Spinal cord (tissue), 10 donors: Measurements from ENCODE around the gene FYN. TPM values are rescaled to one million over a fixed set of nuclear protein-coding genes. Genes with fewer than 3 reads are reported as not detected.

Experiments
- DNase-seq, 6 donors: peaks; one replicate each; pipeline versions ENCODE4 v3.0.0 to v3.0.0-alpha.2; 2013 to 2015; ENCODE audit warnings: low spot score in 6 of 6, low read depth in 4 of 6
- H3K27ac ChIP-seq: one replicate; pipeline ENCODE4 v1.5.1; 2013; ENCODE audit warnings: low read depth, low read length, control low read depth
- H3K27me3 ChIP-seq: one replicate; pipeline ENCODE4 v1.6.1; 2013; ENCODE audit warnings: low read length; ENCODE audit not compliant: control insufficient read depth, insufficient read depth
- H3K36me3 ChIP-seq: one replicate; pipeline ENCODE4 v1.6.1; 2013; ENCODE audit warnings: low read length; ENCODE audit not compliant: control insufficient read depth, insufficient read depth
- H3K4me1 ChIP-seq: one replicate; pipeline ENCODE4 v1.6.1; 2013; ENCODE audit warnings: low read length; ENCODE audit not compliant: control insufficient read depth, insufficient read depth
- H3K4me3 ChIP-seq: one replicate; pipeline ENCODE4 v1.5.1; 2013; ENCODE audit warnings: low read depth, low read length, control low read depth
- H3K9me3 ChIP-seq: one replicate; pipeline ENCODE4 v1.6.1; 2013; ENCODE audit warnings: low read length; ENCODE audit not compliant: control insufficient read depth, insufficient read depth
- WGBS: methylation state at CpG from one replicate; pipeline ENCODE4 v1.1.5; 2013; ENCODE audit warnings: missing lambda C conversion rate; ENCODE audit not compliant: insufficient coverage; 5-methylcytosine and 5-hydroxymethylcytosine counted together
- polyA plus RNA-seq, 2 donors: library from polyadenylated mRNA; unstranded; fragments of 120-200 nt; gene quantifications; one replicate each; pipeline ENCODE4 v1.2.1, GENCODE V29; 2013; ENCODE audit not compliant: insufficient read length in 2 of 2
- total RNA-seq, 2 donors: library from RNA; depleted of rRNA in 1 of 2; stranded (reverse); fragments of 120-200 nt in 1 of 2; fragments of >200 nt in 1 of 2; gene quantifications; one replicate each; pipeline versions ENCODE4 v1.2.3 to v1.2.4, GENCODE V29; 2013 to 2014
- donor health status: healthy.

Gene FYN
- total and polyA plus RNA-seq, 4 donors: 273 to 730 (median 476) TPM

- DNase-seq: peak in 1 of 6 donors; percentile 77
- Histone ChIP-seq H3K36me3 (peaks cover 22% of the 10 kb centered on the region), H3K4me3 (no peak overlapping the region), H3K4me1 (peaks cover 35% of the 10 kb centered on the region), H3K27me3 (no peaks in the 10 kb centered on the region), H3K27ac (peak overlapping the region; percentile 25), H3K9me3 (no peaks in the 10 kb centered on the region)
- 70% methylated on average over 5 of the region's 10 CpGs for WGBS
These were observed 158.6 kb downstream of the FYN start for GRCh38 chr6:111714416-111715270.

GRCh38 chr6:111713811-111714210 lies 159.4 kb downstream of the FYN start:
- no peaks in the 10 kb centered on the region for H3K9me3 ChIP-seq
- WGBS: no CpG with 5 or more reads among the region's 4 CpGs
- H3K27ac ChIP-seq: peak overlapping the region; percentile 25
- no peak for DNase-seq
- peaks cover 22% of the 10 kb centered on the region for H3K36me3 ChIP-seq
- H3K4me3 ChIP-seq: no peak overlapping the region
- no peaks in the 10 kb centered on the region for H3K27me3 ChIP-seq
- peaks cover 37% of the 10 kb centered on the region for H3K4me1 ChIP-seq

- WGBS: no CpG with 5 or more reads among the region's 2 CpGs
- H3K27ac ChIP-seq: peak overlapping the region; percentile 25
- peaks cover 27% of the 10 kb centered on the region for H3K36me3 ChIP-seq
- no peaks in the 10 kb centered on the region for H3K9me3 ChIP-seq
- no peak for DNase-seq
- no peak overlapping the region for H3K4me3 ChIP-seq
- H3K4me1 ChIP-seq: peaks cover 41% of the 10 kb centered on the region
- no peaks in the 10 kb centered on the region for H3K27me3 ChIP-seq
These were observed 160.0 kb downstream of the FYN start for GRCh38 chr6:111713236-111713635.

DNA sequence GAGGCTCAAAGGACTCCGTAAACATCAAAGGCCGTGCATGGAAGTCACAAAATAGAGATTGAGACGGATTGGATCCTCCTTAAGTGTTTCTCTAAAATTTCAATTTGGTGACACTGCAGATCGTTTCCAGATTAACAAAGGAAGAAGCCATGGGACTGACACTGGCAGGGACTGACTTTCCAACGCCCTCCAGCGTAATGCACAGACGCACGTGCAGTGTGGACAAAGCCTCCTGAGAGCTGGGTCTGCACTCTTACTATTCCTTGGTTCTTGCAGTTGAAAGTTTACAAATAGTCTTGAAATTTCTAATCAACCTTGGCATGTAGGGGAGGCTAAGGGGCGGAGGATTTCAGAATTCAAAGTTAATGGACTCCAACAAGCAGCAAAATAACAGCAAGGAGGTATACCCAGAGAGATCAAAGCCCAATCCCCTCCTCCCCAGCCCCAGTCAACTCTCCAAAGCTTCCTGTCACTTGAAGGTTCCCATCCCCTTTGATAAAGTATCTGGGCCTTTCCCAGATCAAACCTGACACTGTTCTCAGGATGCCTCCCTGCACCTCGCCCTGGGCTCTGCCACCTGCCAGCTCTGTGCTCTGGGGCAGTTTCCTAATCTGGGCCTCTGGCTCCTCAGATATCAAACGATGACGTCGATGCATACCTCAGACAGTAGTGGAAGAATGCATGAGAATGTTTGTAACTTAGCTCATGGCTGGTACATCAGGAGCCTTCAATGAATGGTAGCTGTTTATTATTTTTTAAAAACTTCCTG lies 161.1 kb downstream of the FYN start:
- Histone ChIP-seq H3K27ac (peak overlapping the region; percentile 79), H3K4me3 (no peak overlapping the region), H3K27me3 (no peaks in the 10 kb centered on the region), H3K36me3 (peaks cover 21% of the 10 kb centered on the region), H3K9me3 (no peaks in the 10 kb centered on the region), H3K4me1 (peaks cover 41% of the 10 kb centered on the region)
- peak in 1 of 6 donors; percentile 70 for DNase-seq
- 39% methylated on average over 10 of the region's 13 CpGs for WGBS

DNA sequence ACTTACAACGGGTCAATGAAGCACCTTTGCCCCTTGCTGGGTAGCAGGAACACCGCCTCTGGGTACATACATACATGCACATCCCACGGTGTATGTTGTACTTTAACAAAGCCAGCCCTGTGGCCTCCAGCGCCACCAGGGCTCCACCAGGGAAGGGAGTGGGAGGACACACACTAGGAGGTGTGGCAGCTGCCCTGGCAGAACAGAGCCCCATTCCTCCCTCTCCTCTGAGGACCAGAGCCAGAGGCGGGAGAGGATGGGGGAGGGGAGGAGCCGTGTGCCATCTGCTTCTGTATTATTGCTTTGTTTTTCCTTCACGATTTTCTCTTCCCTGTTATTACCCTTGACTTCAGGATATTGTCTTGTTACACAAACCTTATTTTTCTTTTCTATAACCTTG lies 161.8 kb downstream of the FYN start:
- no CpG with 5 or more reads among the region's 7 CpGs for WGBS
- Histone ChIP-seq H3K27me3 (no peaks in the 10 kb centered on the region), H3K4me3 (no peak overlapping the region), H3K4me1 (peaks cover 41% of the 10 kb centered on the region), H3K9me3 (no peaks in the 10 kb centered on the region), H3K36me3 (peaks cover 21% of the 10 kb centered on the region), H3K27ac (peak overlapping the region; percentile 79)
- peak in 2 of 6 donors; percentile 89 to 90 for DNase-seq

GRCh38 chr6:111710911-111711310 lies 162.3 kb downstream of the FYN start:
- H3K27me3 ChIP-seq: no peaks in the 10 kb centered on the region
- no CpG with 5 or more reads among the region's 4 CpGs for WGBS
- H3K27ac ChIP-seq: peak overlapping the region; percentile 79
- peaks cover 21% of the 10 kb centered on the region for H3K36me3 ChIP-seq
- no peak for DNase-seq
- no peaks in the 10 kb centered on the region for H3K9me3 ChIP-seq
- H3K4me1 ChIP-seq: peaks cover 41% of the 10 kb centered on the region
- no peak overlapping the region for H3K4me3 ChIP-seq

GRCh38 chr6:111710439-111710838 lies 162.8 kb downstream of the FYN start:
- Histone ChIP-seq H3K27me3 (no peaks in the 10 kb centered on the region), H3K27ac (peak overlapping the region; percentile 67), H3K4me3 (no peak overlapping the region), H3K36me3 (peaks cover 25% of the 10 kb centered on the region), H3K4me1 (peaks cover 40% of the 10 kb centered on the region), H3K9me3 (no peaks in the 10 kb centered on the region)
- DNase-seq: no peak
- no CpG with 5 or more reads among the region's 2 CpGs for WGBS

DNA sequence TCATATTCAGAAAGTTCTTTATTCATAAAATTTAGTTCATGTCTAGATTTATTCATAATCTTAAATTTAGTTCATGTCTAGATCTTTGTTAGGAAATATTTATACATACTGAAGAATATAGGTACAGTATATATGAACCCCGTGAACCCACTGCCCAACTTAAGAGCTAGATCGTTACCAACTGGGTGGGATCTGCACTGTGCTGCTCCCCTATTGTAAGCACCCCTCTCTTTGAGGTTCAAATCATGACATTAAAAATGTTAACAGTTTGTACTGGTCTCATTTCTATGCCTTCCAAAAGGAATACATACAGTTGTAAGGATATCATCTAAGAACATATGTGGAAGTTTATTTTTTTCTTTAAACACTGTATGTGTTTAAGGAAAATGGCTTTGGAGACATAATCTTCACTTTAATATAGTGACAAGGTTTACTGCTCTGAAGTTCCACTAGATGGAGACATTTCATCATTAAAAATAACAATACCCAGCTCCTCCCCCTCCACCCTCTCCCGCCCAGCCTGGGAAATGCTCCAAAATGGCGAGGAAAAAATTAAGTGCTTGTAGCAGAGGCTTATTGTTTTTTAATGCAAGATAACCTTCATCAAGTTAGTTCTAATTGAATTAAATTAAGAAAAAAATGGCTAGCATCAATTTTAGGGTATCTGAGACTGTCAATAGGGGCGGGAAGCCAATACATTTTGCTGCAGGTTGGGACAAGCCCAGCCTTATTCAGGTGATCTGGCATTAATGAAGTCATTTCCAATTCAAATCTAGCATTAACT lies 163.4 kb downstream of the FYN start:
- peak overlapping the region; percentile 67 for H3K27ac ChIP-seq
- peaks cover 34% of the 10 kb centered on the region for H3K4me1 ChIP-seq
- DNase-seq: peak in 4 of 6 donors; percentile 73 to 97 (median 88)
- H3K9me3 ChIP-seq: no peaks in the 10 kb centered on the region
- no peak overlapping the region for H3K4me3 ChIP-seq
- H3K36me3 ChIP-seq: peaks cover 23% of the 10 kb centered on the region
- WGBS: no CpG with 5 or more reads among the region's 5 CpGs
- H3K27me3 ChIP-seq: no peaks in the 10 kb centered on the region

DNA sequence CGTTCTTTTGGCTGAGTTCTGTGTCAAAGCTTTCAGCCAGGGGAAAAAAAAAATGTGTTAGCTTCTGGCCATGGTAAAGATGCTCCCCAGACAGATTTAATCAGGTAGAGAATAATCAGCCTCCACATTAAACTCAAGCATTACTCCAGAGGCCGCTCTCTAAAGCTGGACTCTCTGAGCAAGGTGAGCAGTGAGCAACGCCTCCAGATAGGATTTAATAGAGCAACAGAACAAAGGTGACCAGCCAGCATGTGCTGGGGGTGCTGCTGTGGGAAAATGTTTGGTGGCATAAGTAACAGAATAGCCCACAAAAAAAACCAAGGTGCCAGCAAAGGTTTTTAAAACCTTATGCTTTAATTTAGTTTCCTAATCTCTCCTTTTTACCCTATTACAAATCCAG lies 164.1 kb downstream of the FYN start:
- H3K9me3 ChIP-seq: no peaks in the 10 kb centered on the region
- peak overlapping the region; percentile 25 for H3K27ac ChIP-seq
- no peak for DNase-seq
- H3K4me3 ChIP-seq: no peak overlapping the region
- peaks cover 28% of the 10 kb centered on the region for H3K36me3 ChIP-seq
- H3K4me1 ChIP-seq: peaks cover 33% of the 10 kb centered on the region
- no peaks in the 10 kb centered on the region for H3K27me3 ChIP-seq
- WGBS: 100% methylated on average over 1 of the region's 3 CpGs
